HG02759 (cell line): ENCODE measurements around the gene PDE1C.

ENCODE experiments used
- ATAC-seq: cut with Tn5 transposase; IDR thresholded peaks from one replicate; pipeline ENCODE4 v1.9.1; 2021; ENCODE audit warnings: mild to moderate bottlenecking, moderate library complexity; ENCODE audit not compliant: unreplicated experiment

Gene PDE1C

GRCh38 chr7:32075612-32076011 lies 5.4 kb upstream of the PDE1C start:
- no peak for ATAC-seq

DNA sequence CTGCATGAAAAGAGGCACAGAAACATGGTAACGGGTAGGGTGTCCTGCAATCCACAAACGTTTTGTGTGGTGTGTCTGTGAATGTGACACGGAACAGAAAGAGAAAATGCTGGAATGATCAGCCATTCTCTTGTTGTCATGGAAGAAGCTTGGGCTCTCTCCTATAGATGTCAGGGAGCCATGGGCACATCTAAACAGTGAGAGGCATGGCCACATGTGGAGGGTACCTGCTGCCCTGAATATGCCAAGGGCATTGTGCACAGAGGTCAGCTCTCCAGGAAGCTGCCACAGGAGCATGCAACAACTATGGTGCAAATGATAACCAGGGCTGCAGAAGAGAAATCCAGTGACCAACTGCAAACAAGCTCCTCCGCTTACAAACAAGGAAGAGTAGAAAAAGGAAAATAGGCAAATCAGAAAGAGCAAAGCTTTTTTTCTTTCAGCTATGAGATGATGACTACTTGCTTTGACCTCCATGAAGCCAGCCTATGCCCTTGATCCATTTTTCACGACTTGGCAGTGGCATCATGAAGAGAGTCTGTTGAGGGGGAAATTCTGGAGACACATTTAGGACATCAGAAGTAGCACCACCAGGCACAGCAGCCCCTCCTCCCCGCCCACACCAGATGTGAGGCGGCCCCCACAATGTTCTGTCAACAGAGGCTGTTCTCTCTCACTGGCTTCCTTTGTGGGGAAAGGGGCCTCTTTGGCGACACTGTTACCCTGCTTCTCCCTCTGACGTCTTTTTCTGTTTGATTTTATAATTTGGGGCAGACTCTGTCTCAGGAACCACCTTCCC lies 4.8 kb upstream of the PDE1C start:
- ATAC-seq, result no peak

- no peak for ATAC-seq
These were observed 3.3 kb upstream of the PDE1C start for GRCh38 chr7:32073533-32073932.

DNA sequence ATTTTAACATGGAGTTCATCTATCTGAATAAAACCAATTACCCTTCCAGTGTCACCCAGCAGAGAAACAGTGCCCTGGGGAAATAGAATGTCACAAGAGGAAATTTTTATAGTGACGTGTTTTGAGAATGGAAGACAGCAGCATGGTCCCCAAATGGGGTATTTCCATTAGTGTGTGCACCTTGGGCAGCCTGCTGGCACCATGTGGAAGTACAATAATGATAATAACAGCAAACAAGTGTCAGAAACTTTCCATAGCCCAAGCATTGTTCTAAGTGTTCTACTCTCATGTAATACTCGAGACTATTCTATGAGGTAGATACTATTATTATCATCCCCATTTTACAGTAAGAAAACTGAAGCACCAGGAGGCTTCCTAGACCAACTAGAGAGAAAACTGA lies 2.2 kb upstream of the PDE1C start:
- no peak for ATAC-seq

DNA sequence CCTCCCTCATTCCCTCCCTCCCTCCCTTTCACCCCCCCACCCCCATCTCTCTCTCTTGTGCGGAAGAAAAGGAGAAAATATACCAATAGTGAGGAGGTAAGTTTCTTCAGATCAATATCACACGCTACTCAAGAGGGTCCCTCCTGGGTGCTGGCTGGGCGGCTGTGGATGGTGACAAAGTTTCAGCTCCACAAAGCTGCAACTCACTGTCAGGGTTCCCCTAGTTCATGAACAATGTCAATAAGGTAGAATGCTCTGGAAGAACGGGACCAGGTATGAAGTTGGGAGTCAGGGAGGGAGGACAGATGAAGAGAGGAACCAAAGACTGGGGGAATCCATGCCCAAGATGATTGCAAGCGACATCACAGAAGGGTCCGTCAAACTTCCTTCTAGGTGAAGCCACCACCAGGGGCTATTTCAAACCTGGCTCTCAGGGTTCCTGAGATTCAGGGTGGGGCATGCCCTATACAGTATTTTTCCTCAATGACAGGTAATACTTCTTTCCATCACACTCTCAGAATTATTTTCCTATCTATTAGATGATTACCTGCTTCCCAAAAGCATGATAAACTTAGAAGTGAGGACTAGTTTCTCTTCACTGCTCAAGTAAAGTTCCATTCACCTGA lies 1.4 kb upstream of the PDE1C start:
- no peak for ATAC-seq

- no peak for ATAC-seq
These were observed 179 bp downstream of the PDE1C start for GRCh38 chr7:32070051-32070405.

DNA sequence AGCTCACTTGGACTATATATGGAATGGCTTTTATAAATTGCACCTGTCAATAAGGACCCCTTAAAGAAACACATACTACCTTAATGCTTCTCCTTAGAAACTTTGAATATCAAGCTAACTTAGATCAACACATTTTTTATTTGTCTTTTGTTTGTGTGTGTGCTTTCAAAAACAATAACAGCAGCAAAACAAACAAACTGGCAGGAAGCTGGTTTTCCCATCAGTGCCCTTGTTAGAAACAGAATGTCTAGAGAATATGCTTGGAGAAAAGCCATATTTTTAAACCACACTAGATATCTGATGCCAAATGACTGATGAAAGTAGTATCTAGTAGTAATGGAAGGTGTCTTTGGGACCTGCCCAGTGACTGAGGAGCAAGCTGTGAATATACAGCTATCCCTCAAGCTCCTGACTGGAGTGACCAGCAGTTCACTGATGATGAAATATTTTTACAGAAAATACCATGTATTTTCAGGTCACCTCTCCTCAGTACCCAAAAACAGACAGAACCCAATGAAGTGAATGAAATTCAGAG lies 1.0 kb downstream of the PDE1C start:
- ATAC-seq, result no peak

GRCh38 chr7:32068411-32069101 lies 1.7 kb downstream of the PDE1C start:
- ATAC-seq, result no peak

GRCh38 chr7:32066441-32066840 lies 3.8 kb downstream of the PDE1C start:
- no peak for ATAC-seq

GRCh38 chr7:32063614-32064013 lies 6.6 kb downstream of the PDE1C start:
- ATAC-seq, result no peak

DNA sequence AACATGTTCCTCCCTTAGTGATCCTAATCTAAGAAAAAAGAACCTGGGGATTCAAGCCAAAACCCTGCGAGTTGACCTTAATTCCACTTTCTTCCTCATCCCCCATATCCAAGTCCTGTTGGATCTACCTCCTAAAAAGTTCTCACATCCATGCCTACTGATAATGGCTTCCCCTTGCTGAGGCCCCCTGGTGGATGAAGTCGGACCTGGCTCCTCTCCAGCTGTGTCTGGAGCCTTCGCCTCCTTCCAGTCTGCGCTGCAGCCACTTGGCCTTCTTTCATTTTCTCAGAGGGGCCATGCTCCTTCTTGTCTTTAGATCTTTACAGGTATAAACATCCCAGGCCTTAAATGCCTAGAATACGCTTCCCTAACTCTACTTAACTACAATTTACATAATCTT lies 8.1 kb downstream of the PDE1C start:
- peak; percentile 69 for ATAC-seq

- ATAC-seq, result no peak
These were observed 8.9 kb downstream of the PDE1C start for GRCh38 chr7:32061346-32061745.

DNA sequence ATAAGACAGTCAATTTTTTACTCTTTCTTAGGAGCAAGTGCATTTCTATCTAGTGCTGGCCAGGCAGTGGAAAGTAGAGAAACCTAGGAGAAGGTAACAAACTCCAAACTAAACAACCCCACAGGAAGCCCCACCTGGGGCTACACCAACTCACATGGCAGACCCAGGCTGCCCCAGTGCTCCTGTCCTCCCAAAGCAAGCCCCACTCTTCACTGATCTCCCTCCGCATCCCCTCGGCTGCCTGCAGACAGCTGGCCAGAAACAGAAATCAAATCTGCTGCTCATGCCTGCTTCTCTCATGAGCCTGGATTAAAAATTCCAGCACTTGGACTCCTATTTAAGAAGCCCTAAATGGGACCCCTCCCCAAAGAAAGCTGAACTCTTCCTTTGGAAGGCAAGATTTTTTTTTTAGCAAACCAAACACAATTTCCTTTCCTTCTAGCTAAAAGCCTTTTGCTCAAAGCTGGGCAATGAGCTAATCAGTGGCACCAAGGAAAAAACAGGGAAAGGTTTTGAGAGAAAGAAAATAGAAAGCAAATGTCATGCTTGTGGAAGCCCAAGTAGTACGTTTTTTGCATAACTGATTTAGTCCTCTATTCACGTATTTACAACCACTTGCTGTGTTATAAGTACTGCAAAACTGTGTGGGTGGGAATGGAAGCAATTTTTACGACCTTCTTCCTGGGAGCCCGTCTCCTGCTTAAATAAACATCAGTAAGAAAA lies 10.8 kb downstream of the PDE1C start:
- ATAC-seq, result no peak

DNA sequence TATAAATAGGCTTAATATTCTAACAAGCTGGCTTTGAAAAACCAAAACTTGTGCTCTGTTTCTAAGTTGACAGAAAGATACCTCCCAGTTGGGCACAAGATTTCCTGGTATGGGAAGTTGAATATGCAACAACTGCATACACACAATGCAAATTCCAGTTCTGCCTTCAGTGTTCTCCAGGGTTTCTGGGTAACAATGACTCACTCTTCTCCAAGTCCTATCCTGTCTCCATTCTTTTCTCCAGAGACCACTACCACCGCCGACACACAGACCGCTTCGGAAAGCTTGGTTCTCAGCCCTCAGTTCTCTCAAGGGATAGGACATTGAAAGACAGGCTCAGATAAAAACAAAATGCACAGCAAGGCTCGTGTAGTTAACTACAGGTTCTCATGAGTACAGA lies 12.2 kb downstream of the PDE1C start:
- ATAC-seq, result no peak

DNA sequence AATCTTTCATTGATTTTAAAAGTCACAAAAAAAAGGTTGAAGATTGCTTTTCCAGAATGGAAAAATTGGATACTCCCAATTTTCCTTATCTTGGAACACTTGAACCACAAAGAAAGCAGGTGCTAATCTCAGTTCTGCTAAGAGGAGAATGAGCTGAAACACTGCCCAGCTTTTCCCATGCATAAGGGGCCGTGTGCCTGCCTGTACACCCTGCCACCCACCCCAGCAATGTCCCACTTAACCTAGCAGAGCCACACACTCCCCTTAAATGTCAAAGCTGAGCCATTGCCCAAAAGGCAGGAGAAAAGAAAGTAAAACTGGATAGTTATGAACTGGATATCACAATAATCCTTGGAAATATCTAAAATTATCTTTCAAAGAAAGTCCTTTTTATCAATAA lies 13.4 kb downstream of the PDE1C start:
- ATAC-seq, result no peak

DNA sequence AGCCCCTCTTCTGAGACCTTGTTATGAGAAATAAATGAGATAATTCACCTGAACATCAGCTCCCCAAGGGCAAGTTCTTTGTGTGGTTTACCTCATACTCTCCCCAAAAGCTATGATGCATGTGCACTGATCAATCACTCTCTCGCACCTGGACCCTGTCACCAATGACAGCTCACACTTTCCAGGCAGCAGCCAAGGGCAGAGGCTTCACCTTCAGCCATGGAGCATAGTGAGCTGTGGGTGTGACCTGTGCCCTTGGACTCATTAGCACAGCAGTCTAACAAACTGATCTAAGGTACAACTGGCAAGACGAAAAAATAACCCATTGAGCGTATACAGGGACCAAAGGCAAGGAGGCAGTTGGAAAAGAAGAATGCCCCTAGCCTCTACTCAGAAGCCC lies 17.0 kb downstream of the PDE1C start:
- ATAC-seq, result no peak

- no peak for ATAC-seq
These were observed 19.1 kb downstream of the PDE1C start for GRCh38 chr7:32051128-32051527.

DNA sequence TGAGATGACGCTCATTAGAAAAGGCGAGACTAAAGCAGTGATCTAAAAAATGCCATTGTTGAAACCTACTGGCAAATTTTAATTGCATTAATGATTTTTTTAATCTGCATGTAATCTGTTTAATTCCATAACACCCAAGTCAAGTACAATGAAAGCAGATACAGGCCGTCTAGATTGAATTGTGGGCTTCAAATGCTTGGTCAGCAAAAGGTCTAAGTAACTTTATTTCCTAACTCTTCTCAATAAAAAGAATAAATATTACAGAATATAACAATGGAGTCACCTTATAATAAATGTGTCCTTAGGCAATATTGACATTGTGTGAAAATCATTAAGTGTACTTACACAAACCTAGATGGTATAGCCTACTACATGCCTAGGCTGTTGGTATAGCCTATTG lies 20.6 kb downstream of the PDE1C start:
- ATAC-seq, result no peak

- peak; percentile 60 for ATAC-seq
These were observed 21.2 kb downstream of the PDE1C start for GRCh38 chr7:32048970-32049491.

DNA sequence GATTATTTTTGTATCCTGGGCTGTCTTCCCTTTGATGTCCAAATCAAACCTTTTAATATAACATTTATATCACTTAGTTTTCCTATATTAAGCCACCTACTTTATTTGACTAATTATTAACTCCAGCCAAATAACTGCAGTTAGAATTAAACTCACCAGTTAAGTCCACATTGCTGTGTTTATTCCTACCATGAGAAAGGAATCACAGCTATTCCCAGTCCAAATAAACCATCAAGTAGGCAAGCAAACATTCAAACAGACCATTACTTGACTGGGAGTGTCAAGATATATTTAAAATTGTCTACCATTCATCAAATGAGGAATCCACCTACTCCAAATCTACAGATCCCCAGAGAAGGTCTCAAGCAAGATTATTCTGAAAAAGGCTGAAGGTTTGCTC lies 22.4 kb downstream of the PDE1C start:
- no peak for ATAC-seq

GRCh38 chr7:32047075-32047474 lies 23.1 kb downstream of the PDE1C start:
- ATAC-seq, result peak; percentile 38
